Measurements from ENCODE around the gene MRPL2.
A peak's percentile ranks its signal among the peaks of the same experiment; 100 is the strongest.
"Not testable (repeated sequence)": the region's sequence is repeated elsewhere in the genome, so short reads cannot be mapped to it uniquely, and the experiment has no call there.

Gene MRPL2

DNA sequence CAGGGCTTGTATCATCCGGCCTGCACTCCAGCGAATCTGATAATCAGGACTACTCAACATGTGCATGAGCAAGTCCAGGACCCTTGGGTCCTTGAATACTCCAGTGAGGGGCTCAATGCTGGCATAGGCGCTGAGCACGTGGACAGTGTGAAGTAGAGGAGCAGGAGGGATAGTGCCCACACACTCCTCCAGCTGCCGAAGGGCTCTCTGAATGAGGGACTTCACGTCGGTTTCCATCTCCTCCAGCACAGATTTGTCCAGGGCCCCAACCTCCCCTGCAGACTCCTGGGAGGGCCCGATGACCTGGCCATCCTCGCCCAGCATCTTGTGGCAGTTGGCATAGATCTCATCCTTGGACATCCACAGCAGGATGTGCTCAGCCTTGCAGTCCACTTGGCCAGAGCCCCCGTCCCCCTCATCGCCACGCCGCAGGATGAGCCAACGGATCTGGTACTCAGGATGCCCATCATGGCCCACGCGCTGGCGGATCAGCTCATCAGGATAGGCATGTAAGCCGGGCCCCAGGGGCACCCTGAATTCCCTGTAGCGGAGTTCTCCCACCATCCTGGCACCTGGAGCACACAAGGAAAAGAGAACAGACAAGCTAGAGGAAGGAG lies 6.9 kb downstream of the MRPL2 start:
- DNase-seq, result no peak

DNA sequence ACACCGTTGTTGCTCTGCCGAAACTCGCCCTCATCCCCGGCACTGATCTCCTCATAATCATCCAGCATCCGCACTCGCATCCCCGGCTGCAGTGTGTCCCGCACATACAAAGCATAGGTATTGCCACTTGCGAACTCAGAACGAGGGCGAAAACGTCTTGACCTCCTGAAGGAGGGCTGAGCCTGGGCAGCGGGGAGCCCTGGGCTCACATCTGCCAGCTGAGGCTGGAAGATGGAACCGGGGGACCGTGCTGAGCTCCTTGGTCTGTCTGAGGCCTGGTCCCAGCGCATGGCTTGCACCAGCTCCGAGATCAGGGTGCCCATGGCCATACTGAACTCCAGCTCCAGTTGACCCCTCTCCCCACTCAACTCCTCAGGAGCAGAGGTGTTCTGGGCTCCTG lies 8.3 kb downstream of the MRPL2 start:
- no peak for DNase-seq

DNA sequence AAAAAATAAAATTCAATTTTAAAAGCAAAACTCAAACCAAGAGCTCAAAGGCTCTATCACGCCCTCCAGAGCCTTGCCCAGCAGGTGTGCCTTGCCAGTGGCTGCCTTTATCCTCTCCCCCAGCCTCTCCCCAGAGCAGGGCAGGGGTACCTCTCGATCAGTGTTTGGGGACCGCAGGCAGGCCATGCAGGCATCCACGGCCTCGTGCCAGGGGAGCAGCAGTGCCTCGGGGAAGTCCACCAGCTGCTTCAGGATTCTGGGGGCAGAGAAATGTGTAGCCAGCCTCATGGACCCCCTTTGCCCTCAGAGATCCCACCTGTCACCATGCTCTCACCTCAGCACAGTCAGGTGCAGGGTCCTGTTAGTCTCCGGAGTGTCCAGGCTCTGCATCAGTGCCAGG lies 11.2 kb downstream of the MRPL2 start:
- DNase-seq, result no peak

DNA sequence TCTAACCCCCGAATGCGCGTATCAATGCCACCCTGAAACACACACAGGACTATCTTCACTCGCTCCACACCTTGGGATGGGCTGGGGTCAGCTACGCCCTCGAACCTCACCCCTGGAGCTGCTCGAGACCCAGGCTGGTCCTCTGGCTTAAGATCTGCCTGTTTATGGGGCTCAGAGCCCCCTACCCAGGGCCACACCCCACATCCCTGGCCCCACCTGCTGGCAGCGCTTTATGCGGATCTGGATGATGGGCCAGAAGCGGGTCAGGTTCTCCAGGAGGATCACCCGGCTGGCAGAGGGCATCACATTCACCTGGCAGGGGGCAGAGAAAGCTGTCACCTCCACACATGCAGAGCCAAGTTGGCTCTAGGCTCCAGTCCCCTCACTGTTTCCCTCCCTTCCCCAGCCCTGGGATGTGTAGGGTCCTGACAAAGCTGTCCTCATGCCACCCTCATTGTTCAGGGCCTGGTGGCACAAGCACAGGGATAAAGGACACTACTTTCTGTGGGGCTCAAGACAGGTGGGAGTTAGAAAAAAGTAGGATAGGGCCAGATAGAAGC lies 13.8 kb downstream of the MRPL2 start:
- DNase-seq, result no peak

DNA sequence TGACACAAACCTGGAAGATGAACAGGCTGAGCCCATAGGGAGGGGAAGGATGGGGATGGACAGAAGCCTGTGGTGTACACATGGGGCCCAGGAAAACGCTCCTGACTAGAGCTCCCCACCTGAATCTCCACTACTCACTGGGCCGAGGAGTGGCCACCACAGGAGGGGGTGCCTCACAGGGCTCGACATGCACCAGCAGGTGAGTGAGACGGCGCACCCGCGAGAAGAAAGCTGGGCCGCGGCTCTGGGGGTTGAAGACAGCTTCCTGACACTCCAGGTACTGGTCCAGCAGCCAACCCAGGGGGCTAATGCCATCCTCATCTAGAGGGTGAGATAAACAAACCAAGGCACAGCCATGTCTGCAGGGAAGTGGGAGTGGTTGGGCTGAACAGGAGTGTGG lies 15.9 kb downstream of the MRPL2 start:
- no peak for DNase-seq

DNA sequence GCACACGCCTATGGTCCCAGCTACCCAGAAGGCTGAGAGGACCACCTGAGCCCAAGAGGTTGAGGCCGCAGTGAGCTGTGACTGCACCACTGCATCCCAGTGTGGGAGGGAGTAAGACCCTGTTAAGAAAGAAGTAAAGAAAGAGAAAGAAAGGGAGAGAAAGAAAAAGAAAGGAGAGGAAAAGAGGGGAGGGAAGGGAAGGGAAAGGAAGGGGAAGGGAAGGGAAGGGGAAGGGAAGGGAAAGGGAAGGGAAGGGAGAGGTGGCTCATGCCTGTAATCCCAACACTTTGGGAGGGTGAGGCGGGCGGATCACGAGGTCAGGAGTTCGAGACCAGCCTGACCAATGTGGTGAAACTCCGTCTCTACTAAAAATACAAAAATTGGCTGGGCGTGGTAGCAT lies 17.8 kb downstream of the MRPL2 start:
- not testable (repeated sequence) for DNase-seq

DNA sequence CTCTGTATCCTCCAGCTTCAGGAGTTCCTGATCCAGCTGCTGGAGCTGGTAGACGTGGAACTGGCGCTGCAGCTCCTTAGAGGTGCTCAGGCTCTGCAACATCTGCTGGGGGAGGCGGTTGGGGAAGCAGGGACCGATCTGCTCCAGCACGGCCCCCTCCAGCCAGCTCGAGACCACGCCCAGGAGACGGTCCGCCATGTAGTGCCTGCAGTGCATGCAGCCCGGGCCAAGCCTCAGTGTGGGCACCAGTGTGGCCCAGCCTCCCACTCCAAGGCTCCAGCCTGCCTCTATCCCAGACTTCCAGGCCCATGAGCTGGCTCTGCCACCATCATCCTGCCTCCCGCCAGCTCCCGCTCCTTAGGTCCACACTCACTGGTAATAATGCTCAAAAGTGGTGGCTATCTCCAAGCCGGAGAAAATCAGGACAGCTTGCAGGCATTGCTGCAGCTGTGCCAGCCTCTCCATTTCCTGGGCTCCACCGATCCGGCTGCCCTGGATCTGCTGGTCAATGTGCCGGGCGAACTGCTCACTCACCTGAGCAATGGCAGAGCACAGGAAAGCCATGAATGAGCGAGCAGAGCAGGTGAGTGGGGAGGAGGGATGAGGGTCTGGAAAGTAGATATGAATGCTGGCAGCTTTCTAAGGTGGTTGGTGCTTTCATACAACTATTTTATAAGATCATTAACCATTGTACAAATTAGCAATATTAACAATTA lies 18.5 kb downstream of the MRPL2 start:
- DNase-seq, result no peak

DNA sequence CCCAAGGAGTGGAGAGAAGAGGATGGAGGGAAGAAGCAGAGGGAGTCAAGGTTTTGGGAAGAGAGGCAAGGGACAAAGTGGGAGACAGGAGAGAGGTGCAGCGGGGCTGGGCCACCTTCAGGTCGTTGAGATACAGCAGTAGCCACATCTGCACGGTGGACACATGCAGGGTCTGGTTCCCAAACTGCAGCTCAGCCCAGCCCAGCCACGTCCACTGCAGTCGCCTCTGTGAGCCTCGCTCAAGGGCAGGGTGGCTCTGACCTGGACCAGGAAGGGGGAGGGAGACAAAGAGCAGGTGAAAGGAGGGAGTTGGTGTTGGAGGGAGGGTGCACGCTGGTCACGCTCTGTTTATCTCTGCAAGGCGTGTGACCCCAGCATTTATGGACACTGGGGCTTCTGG lies 20.5 kb downstream of the MRPL2 start:
- DNase-seq, result no peak

DNA sequence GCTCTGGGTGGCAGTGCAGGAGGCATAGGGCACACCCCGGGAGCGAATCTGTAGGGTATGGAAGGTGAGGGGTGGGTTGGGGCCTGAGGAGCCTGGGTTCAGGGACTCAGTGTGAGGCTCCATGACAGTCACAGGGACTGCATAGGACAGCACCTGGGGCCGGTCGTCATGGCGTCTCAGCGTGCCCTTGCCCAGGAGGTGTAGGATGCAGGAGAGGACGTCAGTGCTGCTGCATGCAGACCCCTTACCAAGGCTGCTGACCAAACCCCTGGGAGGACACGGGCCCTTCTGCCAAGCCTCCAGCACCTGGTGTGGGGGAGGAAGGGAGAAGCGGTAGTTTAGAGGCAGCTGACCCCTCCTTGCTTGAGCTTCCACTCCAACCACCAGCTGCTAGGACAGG lies 21.5 kb downstream of the MRPL2 start:
- DNase-seq, result no peak

DNA sequence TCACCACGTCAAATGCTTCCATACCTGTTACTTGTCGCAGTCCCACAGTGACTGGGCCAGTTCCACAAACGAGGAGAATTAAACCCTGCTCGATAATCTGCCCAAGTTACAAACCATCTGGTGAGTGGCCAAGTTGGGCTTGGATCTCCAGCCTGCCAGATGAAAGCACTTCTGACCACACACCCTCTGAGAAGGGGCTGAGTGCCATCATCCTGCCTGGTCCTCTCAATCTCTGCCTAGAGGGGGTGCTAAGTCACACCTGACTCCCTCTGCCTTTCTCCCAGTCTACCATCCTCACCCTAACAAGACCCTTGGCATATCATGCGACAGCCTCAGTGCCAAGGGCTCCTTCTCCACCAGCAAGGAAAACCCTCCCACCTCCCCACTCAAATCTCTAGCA lies 22.0 kb downstream of the MRPL2 start:
- no peak for DNase-seq

DNA sequence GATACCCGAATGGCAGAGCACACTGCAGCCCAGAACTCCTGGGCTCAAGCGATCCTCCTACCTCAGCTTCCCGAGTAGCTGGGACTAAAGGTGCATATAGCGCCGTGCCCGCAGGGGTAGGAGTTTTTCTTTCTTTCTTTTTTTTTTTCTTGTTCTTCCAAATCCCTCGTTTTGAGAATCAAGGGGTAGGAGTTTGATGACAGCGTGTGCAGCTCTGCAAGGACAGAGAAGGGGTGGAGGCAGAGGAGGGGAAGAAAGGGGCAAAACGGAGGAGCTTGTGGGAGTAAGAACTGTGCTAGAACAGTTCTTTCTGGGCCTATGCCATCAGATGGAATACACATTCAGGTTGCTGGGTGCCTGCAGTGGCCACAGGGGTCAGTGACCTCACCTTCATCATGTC lies 22.5 kb downstream of the MRPL2 start:
- DNase-seq, result no peak

DNA sequence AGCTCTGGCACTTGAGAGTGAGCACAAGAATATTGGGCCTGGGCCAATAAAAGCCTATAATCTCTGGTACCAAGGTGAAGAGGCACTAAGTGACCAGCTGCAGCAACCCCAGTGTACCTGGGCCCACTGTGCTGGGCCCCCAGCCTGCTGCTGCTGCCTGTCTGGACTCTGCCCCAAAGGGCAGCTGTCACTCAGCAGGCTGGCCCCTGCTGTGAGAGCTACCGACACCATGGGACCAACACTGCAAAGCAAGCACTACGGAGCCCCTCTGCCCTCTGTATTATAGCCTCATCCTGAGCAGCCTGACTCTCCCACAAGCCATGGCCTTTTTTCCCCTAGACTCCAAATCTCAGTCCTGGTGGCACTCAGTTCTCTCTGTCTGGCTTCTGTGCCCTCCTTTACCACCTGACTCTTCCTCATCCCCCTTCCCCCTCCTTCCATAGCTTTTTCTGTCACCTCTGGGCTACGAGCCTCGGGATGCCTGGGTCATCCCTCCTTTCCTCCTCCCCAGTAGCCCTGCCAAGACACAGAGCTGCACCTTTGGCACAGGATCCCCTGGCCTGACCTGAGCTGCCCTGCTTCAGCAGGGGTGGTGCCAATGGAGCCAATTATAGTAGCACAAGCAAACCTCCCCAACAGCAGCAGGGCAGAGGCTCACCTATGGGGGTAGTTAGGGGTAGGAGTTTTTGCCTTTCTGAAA lies 23.6 kb downstream of the MRPL2 start:
- DNase-seq, result no peak

DNA sequence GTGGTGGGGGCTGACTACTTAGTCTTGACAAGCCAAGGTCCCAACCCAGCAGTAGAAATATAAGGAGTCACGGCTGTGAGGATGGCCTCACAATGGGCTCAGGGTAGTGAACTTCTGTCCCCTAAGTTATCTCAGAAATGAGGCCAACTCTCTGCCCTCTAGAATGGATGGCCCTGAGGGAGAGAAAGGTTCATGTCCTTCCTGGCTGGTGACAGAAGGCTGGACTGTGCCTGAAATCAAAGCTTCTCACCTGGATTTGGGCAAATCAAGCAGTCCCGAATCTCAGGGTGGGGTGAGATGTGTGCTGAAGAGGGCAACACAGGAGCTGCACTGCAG lies 25.1 kb downstream of the MRPL2 start:
- no peak for DNase-seq

DNA sequence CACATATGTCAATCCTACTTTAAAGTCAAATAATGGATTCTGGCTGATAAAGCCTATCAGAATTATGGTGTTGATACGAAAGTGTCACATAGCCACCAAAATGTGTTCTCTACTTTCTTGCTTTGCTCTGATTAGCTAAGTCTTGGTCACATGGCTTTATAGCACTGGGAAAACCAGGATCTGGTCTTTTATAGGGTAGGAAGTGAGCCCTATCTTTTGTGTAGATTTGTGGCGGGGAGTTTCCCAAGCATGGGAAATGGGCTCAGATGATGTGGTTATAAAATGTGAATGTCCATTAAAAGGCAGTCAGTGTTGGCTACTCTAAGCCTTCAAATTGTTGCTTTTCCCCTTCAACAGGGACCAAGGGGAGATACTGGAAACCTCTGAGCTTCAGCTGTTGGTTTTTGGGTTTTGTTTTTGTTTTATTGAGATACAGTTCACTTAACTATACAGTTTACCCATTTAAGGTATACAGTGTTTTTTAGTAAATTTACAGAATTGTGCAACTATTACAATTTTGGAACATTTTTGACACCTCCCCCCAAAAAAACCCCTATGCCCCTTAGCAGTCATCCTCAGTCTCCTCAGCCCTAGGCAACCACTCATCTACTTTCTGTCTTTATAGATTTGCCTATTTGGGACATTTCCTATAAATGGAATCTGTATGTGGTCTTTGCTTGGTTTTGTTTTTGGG lies 25.6 kb downstream of the MRPL2 start:
- no peak for DNase-seq

DNA sequence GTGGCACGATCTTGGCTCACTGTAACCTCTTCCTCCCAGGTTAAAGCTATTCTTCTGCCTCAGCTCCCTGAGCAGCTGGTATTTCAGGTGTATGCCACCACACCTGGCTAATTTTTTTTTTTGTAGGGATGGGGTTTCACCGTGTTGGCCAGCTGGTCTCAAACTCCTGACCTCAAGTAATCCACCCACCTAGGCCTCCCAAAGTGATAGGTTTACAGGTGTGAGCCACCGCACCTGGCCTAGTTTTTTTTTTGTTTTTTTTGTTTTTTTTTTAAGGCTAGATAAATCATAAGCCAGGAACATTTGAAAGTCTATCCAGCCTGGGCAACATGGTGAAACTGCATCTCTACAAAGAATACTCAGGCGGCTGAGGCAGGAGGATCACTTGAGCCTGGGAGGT lies 26.9 kb downstream of the MRPL2 start:
- DNase-seq, result no peak

DNA sequence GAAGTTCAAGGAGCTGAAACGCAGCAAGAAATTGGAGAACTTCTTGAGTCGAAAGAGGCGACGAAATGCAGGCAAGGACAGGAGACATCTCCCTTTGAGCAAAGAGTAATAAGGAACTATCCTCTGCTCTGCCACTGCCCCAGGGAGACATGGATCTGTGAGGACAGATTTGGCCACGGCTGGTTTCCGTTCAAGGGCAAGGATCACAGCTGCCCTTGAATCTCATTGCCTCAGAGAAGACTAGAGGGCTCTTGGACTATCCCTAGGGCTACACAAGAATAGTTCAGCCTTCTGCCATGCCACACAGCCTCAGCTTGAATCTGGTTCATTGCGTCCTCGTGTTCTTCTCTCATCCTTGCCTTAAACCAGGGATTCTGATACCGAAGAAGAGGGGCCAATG lies 30.1 kb downstream of the MRPL2 start:
- no peak for DNase-seq

DNA sequence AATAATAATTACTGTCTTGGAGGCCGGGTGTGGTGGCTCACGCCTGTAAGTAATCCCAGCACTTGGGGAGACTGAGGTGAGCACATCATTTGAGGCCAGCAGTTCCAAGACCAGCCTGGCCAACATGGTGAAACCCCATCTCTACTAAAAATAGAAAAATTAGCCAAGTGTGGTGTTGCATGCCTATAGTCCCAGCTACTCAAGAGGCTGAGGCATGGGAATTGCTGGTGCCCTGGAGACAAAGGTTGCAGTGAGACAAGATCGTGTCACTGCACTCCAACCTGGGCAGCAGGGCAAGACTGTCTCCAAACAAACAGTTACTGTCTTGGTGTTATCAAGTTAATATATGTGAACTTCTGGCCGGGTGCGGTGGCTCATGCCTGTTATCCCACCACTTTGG lies 32.9 kb downstream of the MRPL2 start:
- no peak for DNase-seq

DNA sequence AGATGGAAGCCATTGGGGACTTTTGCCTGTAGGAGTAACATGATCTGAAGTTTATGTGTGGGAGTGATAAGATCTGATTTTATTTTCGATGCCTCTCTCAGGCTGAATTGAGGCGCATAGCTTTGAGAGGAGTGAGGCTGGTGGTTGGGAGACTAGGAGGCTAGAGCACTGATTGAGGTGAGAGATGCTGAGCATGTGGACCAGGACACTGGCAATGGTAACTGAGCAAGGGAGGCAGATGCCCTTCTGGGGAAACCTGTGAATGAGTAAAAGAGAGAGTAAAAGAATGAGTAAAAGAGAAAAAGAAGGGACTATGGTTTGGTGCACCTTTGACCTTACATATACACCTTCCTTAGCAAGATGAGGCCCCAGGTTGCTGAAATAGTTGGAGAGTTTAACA lies 34.8 kb downstream of the MRPL2 start:
- DNase-seq, result no peak

DNA sequence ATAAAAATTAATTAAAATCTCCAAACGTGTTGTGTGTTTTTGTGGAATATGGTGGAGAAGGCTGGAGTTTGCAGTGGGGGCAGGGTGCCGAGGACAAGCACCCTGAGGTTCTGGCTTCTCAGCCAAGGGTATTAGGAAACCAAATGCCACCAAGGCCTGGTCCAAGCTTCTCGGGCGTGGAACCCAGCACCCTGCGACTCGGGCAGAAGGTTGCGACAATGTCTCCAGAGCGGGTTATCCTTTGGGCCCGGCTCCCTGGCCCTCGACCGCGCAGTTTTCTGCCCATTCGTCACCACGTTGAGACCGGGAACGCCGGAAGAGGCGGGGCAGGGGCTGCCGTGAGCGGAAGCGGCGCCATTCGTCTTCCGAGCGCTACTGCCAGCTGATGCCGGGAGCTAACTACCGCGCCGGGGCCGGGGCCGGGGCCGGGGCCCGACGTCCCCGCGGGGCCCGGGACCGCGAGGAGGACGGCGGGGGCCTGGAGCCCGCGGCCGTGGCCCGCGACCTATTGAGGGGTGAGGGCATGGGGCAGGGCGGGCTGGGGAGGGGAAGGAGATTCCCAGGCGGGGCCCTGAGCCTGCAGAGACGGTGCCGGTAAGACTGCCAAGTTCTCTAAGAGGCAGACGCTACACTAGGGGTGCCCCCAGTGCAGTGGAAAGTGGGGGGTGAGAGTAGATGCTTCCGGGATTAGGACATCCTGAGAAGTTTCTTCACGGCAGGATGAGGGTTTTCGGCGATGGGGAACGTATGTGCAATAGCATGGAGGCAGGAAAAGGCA lies 37.8 kb downstream of the MRPL2 start, which contains the start of gene RRP36:
RRP36 (plus strand) TSS at position 354 of the 778 bp plus-strand sequence; CDS start at position 386, 32 bp downstream.
- DNase-seq, result peak; percentile 69

DNA sequence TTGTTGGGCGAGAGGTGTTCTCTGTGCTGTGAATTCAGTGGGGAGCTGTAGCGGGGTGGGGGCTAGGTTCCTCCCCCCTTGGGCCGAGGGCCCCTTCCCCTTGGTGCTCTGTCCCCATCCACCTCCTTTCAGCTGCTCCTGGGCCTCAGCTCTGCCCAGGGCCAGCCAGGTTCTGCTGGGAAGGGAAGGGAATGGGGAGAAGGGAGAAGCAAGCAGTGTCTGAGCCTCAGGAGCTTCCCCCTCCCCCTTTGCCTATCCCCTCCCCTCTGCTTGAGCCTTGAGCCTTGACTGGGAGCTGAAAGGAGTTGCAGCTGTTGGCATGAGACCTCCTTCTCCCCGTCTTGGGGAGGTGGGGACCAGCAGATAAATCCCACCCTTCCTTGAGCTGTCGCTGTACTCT lies 38.4 kb downstream of the MRPL2 start:
- no peak for DNase-seq

DNA sequence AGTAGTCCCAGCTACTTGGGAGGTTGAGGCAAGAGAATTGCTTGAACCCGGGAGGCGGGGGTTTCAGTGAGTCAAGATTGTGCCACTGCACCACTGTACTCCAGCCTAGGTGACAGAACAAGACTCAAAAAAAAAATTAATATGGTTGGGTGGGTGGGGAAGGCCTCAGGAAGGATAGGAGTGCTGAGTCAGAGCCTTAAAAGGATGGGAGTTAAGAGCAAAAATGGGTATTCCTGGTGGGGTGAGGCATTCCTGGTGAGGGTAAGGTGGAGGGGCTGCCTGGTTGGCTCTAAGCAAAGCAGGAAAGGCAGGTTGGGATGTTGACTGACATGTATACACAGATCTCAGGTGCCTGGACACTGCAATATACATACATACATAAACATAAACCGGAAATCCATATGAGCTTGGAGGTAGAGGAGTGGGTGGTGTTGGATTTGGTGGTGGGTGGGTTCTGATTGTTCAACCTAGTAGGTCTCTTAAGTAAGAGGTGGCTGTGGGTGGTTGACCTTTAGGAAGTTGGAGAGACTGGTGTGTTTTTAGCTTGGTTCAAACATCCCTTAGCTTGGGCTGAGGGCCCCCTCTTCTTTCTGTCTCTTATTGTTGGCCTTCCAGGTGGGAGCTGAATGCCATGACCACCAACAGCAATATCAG lies 39.1 kb downstream of the MRPL2 start:
- DNase-seq, result no peak

DNA sequence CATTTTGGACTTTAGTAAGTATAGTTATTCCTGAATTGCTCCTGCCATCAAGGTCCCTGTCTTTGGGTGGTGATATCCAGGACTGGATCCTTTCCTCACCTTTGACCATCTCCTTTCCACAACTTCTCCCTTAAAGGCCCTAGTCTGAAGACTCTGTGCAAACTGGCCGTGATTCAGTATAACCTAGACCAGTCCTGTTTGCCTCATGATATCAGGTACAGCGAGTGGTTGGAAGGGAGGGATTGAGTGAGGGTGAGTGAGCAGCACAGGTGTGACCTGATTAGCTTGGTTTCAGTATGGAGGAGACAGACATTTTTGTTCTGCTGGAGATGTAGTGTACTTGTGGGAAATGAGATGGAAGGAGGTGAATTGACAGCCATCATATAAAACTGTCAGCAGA lies 40.1 kb downstream of the MRPL2 start:
- no peak for DNase-seq

Measured in stimulated activated naive CD4-positive, alpha-beta T cell treated with Interleukin-2 at 50 U/mL for 16 hours (primary cell).